ENCODE results near the gene PPP1R10.
A peak's percentile ranks its signal among the peaks of the same experiment; 100 is the strongest.

The PPP1R10 gene

GRCh38 chr6:30583921-30584320, 33.1 kb downstream of the PPP1R10 start:
- H3K4me3 ChIP-seq (ENCODE audit: control insufficient read depth, low read depth, low read length) = no peak overlapping the region
- no peak for TF ChIP-seq CTCF (IDR thresholded peaks at IDR 0.05; ENCODE audit: control insufficient read depth, insufficient read depth, low read depth, low read length, missing control alignments)
- DNase-seq (ENCODE audit: low read depth) = no peak

GRCh38 chr6:30578051-30578450, 39.0 kb downstream of the PPP1R10 start:
- no peak for DNase-seq (ENCODE audit: low read depth)
- no peak for TF ChIP-seq CTCF (IDR thresholded peaks at IDR 0.05; ENCODE audit: control insufficient read depth, insufficient read depth, low read depth, low read length, missing control alignments)
- H3K4me3 ChIP-seq (ENCODE audit: control insufficient read depth, low read depth, low read length) = no peak overlapping the region

- no peak for DNase-seq (ENCODE audit: low read depth)
- no peak for TF ChIP-seq CTCF (IDR thresholded peaks at IDR 0.05; ENCODE audit: control insufficient read depth, insufficient read depth, low read depth, low read length, missing control alignments)
- no peak overlapping the region for H3K4me3 ChIP-seq (ENCODE audit: control insufficient read depth, low read depth, low read length)
Measured at GRCh38 chr6:30573113-30573512, 43.9 kb downstream of the PPP1R10 start.

- H3K4me3 ChIP-seq (ENCODE audit: control insufficient read depth, low read depth, low read length) = peak overlapping the region; percentile 97
- TF ChIP-seq CTCF (IDR thresholded peaks at IDR 0.05; ENCODE audit: control insufficient read depth, insufficient read depth, low read depth, low read length, missing control alignments) = no peak
Measured at GRCh38 chr6:30572148-30572547, 44.9 kb downstream of the PPP1R10 start.

GRCh38 chr6:30571762-30572082, 45.3 kb downstream of the PPP1R10 start:
- no peak for DNase-seq (ENCODE audit: low read depth)
- H3K4me3 ChIP-seq (ENCODE audit: control insufficient read depth, low read depth, low read length) = peak overlapping the region; percentile 97
- TF ChIP-seq CTCF (IDR thresholded peaks at IDR 0.05; ENCODE audit: control insufficient read depth, insufficient read depth, low read depth, low read length, missing control alignments) = no peak

More at GRCh38 chr6:30572148-30572547, 44.9 kb downstream of the PPP1R10 start:
- DNase-seq (ENCODE audit: low read depth) = no peak

GRCh38 chr6:30571075-30571761, 45.8 kb downstream of the PPP1R10 start, which contains the start of gene ABCF1:
Gene ABCF1, plus strand, starts transcription at chr6:30571442. Its CDS starts 46 bp downstream, at chr6:30571488.
- no peak for TF ChIP-seq CTCF (IDR thresholded peaks at IDR 0.05; ENCODE audit: control insufficient read depth, insufficient read depth, low read depth, low read length, missing control alignments)
- peak within 1 kb of the TSS; percentile 97 for H3K4me3 ChIP-seq (ENCODE audit: control insufficient read depth, low read depth, low read length)
- DNase-seq (ENCODE audit: low read depth) = peak; percentile 75

All from AG09309 (cell line).